MG63 (cell line): Measurements from ENCODE around the gene URB1. TPM values are rescaled to one million over a fixed set of nuclear protein-coding genes. Genes with fewer than 3 reads are reported as not detected.
A peak's percentile ranks its signal among the peaks of the same experiment; 100 is the strongest.
"Not testable (repeated sequence)": the region's sequence is repeated elsewhere in the genome, so short reads cannot be mapped to it uniquely, and the experiment has no call there.

Experiments used
- DNase-seq: peaks from one replicate; pipeline ENCODE4 v3.0.0-alpha.2; 2020
- H3K27me3 ChIP-seq: fragments of 250-450 bp; sonication (Bioruptor Pico); 2 replicates; pipeline ENCODE4 v1.5.1; 2020; ENCODE audit warnings: mild to moderate bottlenecking, moderate library complexity
- H3K36me3 ChIP-seq: fragments of 250-450 bp; sonication (Bioruptor Pico); 2 replicates; pipeline ENCODE4 v1.5.1; 2020; ENCODE audit warnings: mild to moderate bottlenecking, moderate library complexity
- H3K4me3 ChIP-seq: fragments of 250-450 bp; sonication (Bioruptor Pico); 2 replicates; pipeline ENCODE4 v1.5.1; 2020; ENCODE audit warnings: mild to moderate bottlenecking, moderate library complexity
- H3K9me3 ChIP-seq: fragments of 250-450 bp; sonication (Bioruptor Pico); 2 replicates; pipeline ENCODE4 v1.5.1; 2020; ENCODE audit warnings: mild to moderate bottlenecking, moderate library complexity
- total RNA-seq: library from RNA; depleted of rRNA; stranded (reverse); fragments of >200 nt; shearing (Covaris generic); gene quantifications from 2 replicates; pipeline ENCODE4 v1.2.3, GENCODE V29; 2014; ENCODE audit warnings: low replicate concordance

URB1 gene
- total RNA-seq, 1 experiment from 2014 or later, result 15.9 TPM

DNA sequence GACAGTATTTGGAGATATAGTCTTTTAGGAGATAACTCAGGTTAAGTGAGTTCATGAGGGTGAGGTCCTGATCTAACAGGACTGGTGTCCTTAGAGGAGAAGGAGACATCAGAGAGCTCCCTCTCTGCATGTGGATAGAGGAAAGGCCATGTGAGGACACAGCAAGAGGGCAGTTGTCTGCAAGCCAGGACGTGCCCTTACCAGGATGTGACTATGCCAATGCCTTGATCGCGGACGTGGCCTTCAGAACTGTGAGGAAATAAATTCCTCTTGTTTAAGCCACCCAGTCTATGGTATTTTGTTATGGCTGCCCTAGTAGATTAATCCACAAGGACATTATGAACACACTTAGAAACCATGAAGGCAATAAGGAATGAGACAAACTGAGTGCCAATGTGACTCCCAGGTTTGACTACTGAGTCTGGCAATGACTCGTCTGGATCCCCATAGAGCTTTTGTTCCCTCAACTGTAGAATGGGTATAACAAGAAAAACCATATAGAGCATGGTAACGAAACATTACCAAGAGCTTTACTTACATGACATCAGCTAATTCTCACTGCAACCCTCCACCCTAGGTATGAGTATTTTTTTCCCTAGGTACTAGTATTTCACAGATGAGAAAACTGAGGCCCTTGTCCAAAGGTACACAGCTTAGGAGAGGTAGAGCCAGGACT lies 6.5 kb downstream of the URB1 start:
- Histone ChIP-seq H3K27me3 (no peaks in the 10 kb centered on the region), H3K4me3 (no peak overlapping the region), H3K36me3 (peaks cover 62% of the 10 kb centered on the region), H3K9me3 (no peaks in the 10 kb centered on the region)
- DNase-seq, result peak; percentile 27

DNA sequence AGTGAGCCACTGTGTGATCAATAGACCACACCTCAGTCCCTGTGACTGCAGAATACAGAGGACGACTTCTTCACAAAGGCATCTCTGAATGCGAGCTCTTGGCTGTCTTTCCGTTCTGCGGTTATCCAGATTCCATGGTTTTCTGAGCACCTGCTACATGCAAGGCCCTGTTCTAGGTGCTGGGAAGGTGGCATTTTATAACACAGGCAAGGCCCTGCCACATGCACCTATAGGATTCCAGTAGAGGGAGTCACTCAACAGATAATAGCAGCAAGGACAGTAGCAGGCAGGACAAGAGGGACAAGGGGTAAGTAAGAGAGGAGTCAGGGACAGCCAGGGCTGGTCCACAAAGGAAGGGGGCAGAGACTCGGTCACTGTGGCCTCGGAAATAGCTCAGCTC lies 9.0 kb downstream of the URB1 start:
- Histone ChIP-seq H3K36me3 (peaks cover 62% of the 10 kb centered on the region), H3K27me3 (no peaks in the 10 kb centered on the region), H3K4me3 (no peak overlapping the region), H3K9me3 (no peaks in the 10 kb centered on the region)
- DNase-seq, result no peak

DNA sequence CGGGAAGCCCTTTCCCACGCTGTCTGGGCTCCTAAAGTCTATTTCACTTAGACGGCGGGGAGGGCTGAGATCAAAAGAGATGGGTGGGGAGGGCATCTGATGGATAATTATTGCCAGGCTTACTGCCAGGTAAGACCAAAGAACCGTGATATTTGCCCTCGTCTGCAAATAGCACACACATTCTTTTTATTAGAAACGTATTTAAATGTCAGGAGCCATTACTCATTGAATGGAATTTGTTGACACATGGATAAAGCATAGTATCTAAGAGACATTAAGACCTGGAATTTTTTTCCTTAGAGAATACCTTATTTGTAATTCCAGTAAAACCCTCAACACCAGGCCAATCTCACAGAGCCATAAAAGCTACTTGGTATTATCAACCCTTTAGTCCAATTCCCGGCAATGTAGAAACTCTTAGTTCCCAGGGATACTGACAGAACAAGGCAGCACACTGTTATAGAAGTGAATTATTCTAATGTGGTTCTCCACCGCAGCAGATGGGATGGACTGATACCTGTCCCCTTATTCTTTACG lies 10.6 kb downstream of the URB1 start:
- Histone ChIP-seq H3K9me3 (no peaks in the 10 kb centered on the region), H3K36me3 (peaks cover 69% of the 10 kb centered on the region), H3K4me3 (no peak overlapping the region), H3K27me3 (no peaks in the 10 kb centered on the region)
- DNase-seq, result no peak

DNA sequence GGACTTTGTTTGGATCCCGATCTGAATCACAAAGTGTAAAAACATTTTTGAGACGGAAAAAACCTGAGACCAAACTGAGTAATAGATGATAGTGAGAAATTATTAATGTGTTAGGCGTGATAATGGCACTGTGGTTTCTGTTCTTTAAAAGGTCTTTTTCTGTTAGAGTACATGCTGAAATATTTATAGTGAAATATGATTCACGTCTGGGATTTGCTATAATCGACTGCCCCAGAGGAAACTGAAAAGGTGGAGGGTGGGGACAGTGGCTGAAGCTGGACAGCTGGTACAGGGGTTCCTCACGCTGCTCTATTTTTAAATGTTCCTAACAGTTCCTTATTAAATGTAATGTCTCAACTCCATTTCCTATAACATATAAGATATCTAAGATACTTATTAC lies 11.2 kb downstream of the URB1 start:
- no peak for DNase-seq
- Histone ChIP-seq H3K9me3 (no peaks in the 10 kb centered on the region), H3K4me3 (no peak overlapping the region), H3K27me3 (no peaks in the 10 kb centered on the region), H3K36me3 (peaks cover 71% of the 10 kb centered on the region)

DNA sequence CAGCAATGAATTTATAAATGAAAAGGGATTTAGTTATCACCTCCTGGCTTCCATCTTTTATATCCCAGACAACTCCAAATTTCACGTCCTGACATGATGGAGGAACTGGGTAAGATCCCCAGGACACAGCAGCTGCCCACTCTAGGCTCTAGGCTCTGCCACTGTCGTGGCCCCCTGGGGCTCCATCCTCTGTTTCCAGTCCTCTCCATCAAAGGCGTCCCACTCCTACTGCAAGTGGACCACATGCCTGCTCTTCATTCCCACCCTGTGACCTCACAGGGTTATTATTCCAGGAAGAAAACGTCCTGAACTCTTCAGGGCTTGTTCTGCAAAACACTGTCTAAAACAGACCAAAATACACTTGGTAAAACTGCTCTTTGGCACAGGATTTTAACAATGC lies 11.9 kb downstream of the URB1 start:
- no peak overlapping the region for H3K4me3 ChIP-seq
- no peaks in the 10 kb centered on the region for H3K9me3 ChIP-seq
- DNase-seq, result no peak
- no peaks in the 10 kb centered on the region for H3K27me3 ChIP-seq
- H3K36me3 ChIP-seq, result peaks cover 72% of the 10 kb centered on the region

DNA sequence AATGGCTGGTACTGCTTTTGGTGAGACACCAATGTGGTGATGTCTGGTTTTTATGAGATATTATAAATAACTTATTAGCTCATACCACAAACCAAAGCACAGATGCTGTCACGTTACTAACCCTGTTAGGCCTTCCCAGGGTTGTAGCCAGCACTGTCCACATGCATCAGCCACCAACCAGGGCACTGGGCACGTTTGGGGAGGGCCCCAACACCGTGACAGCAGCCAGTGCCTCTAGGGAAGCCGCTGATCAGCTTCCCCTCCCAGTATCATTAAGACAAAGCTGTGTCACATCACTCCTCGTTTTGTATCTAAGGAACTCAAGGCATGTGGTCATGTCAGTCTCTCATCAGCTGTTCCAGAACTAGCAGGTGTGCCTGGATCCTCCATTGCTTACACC lies 13.9 kb downstream of the URB1 start:
- Histone ChIP-seq H3K36me3 (peaks cover 75% of the 10 kb centered on the region), H3K27me3 (no peaks in the 10 kb centered on the region), H3K9me3 (no peaks in the 10 kb centered on the region), H3K4me3 (no peak overlapping the region)
- DNase-seq, result no peak

DNA sequence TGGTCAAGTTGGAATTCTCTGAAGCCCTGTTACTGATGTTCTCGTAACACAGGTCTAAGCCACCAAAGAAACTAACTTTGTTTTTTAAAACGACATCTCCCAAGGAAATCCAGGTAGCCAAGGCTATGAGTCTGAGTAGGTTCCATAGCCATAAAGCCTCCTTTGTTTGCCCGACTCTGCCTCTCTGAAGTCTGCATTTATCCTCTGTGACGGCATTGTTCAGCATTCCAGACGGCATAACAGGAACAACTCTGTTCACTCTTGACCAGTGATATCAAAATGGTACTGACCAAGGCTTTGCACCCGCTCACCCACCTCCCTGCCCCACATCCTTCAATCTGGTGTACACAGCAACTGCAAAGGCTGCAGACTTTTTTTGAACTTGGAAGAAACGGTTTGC lies 14.8 kb downstream of the URB1 start:
- peaks cover 76% of the 10 kb centered on the region for H3K36me3 ChIP-seq
- no peaks in the 10 kb centered on the region for H3K27me3 ChIP-seq
- no peak for DNase-seq

DNA sequence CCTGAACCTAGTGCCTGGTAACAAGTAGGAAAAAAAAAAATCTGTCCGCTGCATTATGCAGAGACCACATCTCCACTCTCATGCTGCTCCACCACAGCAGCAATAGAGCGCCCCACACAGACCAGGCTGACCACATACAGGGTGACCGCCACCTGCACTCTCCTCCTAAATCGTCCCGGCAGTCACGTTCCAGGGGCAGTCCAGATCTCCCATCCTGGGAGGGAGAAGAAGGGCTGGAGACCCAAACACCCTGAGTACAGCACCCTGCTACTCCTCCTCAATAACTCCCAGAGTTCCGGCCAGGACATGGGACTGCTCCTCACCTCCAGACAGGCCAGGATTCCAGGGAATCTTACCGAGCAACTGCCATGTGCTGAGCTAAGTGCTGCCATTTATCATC lies 15.3 kb downstream of the URB1 start:
- no peak for DNase-seq
- no peaks in the 10 kb centered on the region for H3K9me3 ChIP-seq
- H3K27me3 ChIP-seq, result no peaks in the 10 kb centered on the region
- H3K4me3 ChIP-seq, result no peak overlapping the region
- peaks cover 73% of the 10 kb centered on the region for H3K36me3 ChIP-seq

More for the DNA sequence above, 14.8 kb downstream of the URB1 start:
- H3K9me3 ChIP-seq, result no peaks in the 10 kb centered on the region
- H3K4me3 ChIP-seq, result no peak overlapping the region

DNA sequence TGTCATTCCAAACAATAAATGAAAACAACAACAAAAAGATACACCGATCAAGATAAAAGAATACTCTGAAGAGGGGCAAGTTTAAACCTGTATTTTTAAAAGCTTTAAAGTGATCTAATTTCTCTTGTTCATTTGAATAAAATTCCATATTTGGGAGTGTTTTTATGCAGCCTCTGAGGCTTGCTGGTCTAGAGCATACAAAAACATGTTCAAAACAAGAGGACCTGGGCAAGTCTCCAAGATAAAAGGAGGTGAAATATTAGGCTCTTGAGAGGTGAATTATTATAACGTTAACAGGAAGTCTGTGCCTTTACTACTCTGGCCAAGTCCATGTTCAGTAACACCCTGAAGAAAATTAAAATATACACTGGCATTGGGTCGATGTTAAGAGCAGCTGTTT lies 20.1 kb downstream of the URB1 start:
- Histone ChIP-seq H3K4me3 (no peak overlapping the region), H3K36me3 (peaks cover 75% of the 10 kb centered on the region), H3K27me3 (no peaks in the 10 kb centered on the region), H3K9me3 (no peaks in the 10 kb centered on the region)
- DNase-seq, result no peak

DNA sequence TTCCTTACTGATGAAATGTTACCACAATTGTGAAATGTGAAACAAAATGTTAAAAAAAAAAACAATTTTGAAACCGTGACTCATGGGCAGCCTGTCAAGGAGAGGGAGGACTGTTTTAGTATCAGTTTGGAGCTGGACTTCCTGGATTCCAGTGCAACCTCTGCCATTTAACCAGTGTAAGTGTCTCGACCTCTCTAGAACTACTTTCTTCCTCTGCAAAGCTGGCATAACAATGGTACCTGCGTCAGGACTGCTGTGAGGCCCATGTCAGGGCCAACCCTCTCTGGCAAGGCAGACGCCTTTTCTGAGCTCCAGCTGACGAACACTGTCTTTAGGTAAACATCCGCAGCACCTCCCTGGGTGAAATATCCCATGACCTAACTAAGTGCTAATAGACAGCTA lies 20.9 kb downstream of the URB1 start:
- Histone ChIP-seq H3K9me3 (no peaks in the 10 kb centered on the region), H3K27me3 (no peaks in the 10 kb centered on the region), H3K36me3 (peaks cover 79% of the 10 kb centered on the region), H3K4me3 (no peak overlapping the region)
- no peak for DNase-seq

DNA sequence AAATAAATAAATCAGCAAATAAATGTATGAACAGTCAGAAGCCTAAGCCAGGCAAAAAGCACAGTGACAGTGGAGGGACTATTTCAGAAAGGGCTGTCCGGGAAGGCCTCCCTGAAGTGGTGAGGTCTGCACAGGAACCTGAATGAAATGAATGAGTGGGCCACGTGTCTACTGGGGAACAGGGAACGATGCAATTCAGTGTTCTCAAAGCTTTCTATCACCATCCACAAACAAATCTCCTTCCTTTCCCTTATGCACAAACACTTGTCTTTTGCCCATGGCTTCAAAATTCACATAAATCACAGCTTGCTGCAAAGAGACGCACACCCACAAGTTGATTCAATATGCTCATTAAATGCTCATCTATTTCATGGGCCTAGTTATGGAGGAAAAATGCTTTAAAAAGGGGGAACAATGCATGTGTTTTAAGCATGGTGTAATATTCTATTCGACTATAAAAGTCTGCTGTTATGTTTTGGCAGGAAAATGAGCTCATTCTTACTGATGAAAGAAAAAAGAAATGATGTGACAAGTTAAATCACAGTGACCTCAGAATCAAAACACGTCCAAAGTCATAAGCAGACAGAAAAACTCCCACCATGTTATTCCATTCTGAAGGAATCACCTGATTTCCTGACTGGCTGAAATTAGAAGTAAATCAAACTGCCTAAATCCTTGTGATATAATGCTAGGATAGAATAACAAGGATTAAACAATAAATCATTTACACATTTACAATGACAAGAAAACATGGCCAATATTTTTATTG lies 21.6 kb downstream of the URB1 start:
- no peak for DNase-seq
- Histone ChIP-seq H3K36me3 (peaks cover 86% of the 10 kb centered on the region), H3K27me3 (no peaks in the 10 kb centered on the region), H3K9me3 (no peaks in the 10 kb centered on the region), H3K4me3 (no peak overlapping the region)

DNA sequence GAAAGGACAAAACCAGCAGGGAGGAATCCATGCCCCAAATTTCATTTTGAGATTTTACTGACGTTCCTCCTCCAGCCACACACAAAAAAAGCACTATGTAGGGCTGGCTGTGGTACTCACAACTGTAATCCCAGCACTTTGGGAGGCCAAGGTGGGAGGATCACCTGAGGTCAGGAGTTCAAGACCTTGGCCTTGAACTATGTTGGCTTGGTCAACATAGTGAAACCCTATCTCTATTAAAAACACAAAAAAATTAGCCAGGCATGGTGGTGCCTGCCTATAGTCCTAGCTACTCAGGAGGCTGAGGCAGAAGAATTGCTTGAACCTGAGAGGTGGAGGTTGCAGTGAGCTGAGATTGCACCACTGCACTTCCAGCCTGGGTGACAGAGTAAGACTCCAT lies 23.9 kb downstream of the URB1 start:
- H3K4me3 ChIP-seq, H3K9me3 ChIP-seq, DNase-seq, H3K27me3 ChIP-seq: not testable (repeated sequence)
- peaks cover 88% of the 10 kb centered on the region for H3K36me3 ChIP-seq

DNA sequence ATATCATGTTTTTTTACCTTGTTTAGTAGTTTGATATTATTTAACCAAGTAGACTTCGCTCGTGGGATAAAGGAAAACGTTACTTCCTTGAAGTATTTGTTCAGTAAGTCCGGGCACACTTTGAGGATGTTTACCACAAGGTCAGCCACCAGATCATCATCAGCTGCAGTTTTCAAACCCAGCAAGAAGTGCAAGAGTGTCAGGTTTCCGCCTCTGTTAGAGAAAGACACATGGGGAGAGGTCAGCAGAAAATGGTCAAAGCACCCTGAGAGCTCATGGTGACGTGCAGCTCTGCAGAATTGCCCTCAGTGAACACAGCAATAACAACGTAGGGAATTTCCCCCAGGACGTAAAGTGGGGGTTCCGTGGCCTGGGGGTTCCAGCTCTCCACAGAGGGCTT lies 24.4 kb downstream of the URB1 start:
- Histone ChIP-seq H3K27me3 (no peaks in the 10 kb centered on the region), H3K36me3 (peaks cover 83% of the 10 kb centered on the region), H3K4me3 (no peak overlapping the region), H3K9me3 (no peaks in the 10 kb centered on the region)
- no peak for DNase-seq

DNA sequence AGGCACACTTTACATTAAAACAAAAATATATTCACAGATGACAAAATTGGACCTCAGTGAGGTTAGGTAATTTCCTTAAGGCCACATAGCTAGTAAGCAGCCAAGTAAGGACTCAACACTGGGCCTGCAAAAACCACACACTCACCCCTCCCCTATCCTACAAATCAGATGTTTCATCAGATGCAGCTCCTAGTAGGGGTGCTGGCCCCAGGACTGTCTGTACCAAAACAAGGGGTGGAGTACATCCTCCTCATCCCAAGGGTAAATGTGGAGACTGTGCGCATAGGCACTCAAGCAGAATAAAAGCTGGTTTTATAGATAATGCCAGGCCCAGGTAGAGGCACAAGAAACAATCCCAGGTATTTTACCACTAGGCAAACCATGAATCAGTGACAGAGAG lies 25.7 kb downstream of the URB1 start:
- Histone ChIP-seq H3K27me3 (no peaks in the 10 kb centered on the region), H3K36me3 (peaks cover 78% of the 10 kb centered on the region), H3K4me3 (no peak overlapping the region), H3K9me3 (no peaks in the 10 kb centered on the region)
- DNase-seq, result no peak

DNA sequence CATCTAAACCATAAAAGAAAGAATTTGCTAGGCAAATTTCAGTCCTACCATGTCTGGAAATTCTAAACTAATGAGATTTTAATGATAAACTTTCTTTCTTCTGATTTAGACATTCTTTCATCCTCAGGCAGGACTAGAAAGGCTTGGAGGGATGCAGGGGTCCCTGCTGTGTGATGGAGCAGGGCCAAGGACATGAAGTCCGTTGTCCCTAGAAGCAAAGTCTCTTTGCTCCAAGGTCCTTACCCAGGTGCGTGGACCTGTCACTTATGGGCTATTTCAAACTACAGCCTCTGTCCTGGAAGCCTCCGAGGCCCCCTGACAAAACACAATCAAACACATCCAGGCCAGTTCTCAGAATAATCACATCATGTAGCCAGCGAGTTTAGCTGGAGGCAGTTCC lies 26.6 kb downstream of the URB1 start:
- H3K27me3 ChIP-seq, result no peaks in the 10 kb centered on the region
- no peak for DNase-seq
- H3K9me3 ChIP-seq, result no peaks in the 10 kb centered on the region
- no peak overlapping the region for H3K4me3 ChIP-seq
- peaks cover 76% of the 10 kb centered on the region for H3K36me3 ChIP-seq

DNA sequence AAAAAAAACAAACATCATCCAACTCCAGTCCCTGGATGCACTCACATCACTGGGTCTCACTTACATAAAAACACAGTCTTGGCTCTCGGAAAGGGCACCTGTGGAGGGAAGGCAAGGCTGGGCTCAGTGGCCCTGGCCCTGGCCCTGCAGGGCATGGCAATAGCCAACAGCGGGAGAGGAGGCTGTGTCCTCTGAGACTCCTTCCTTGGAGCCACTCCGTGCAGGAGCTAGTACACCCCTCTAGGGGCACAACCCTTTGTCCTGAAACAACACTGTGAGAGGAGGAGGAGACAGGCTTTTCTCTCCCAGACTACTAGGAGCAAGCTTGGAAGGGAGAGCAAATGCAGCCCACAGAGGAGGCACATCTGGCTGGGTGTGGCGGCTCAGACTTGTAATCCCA lies 28.0 kb downstream of the URB1 start:
- no peak for DNase-seq
- Histone ChIP-seq H3K27me3 (no peaks in the 10 kb centered on the region), H3K4me3 (no peak overlapping the region), H3K36me3 (peaks cover 76% of the 10 kb centered on the region), H3K9me3 (no peaks in the 10 kb centered on the region)

DNA sequence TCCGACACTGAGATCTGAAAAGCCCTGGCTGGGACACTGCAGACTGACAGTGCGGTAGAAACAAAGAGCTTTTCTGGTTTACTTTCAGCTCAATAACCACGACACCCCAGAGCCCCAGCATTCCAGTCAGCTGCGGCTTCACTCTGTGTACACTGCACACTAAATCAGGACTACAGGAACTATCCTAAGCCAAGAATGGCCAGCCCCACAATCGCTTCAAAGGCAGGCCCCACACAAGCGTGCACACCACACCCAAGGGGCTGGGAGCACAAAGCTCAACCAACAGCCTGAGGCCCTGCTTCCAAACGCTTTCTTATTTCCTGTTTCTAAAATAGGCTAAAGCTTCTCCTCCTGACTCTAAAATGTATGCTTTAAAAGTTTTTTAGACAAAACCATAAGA lies 28.4 kb downstream of the URB1 start:
- Histone ChIP-seq H3K9me3 (no peaks in the 10 kb centered on the region), H3K4me3 (no peak overlapping the region), H3K27me3 (no peaks in the 10 kb centered on the region), H3K36me3 (peaks cover 78% of the 10 kb centered on the region)
- DNase-seq, result no peak

DNA sequence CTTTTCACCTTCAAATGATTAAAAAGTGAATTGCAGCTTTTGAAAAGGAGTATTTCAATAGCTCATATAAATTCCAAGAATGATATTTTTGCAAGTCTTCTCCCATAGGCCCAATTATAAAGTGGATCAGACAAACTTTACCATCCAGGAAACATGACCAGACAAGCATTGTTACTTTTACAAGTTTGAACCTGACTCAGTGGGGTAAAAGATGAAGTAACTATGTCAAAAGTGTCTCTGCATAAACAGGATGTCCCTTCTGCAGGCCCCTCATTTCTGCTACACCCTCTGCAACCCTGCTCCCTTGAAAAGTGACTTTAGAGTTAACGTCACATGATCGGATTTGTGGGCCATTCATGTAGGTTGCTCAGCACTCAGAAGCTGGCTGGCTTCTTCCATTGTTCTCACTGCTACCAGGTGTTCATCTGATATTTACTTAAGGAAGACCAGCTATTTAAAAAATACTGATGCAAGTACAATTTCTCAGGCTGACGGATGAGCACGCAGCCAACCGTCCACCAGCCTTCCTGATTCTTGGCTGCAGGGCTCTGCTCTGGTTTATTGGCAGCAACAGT lies 32.3 kb downstream of the URB1 start:
- DNase-seq, result no peak
- Histone ChIP-seq H3K9me3 (no peaks in the 10 kb centered on the region), H3K27me3 (no peaks in the 10 kb centered on the region), H3K4me3 (no peak overlapping the region), H3K36me3 (peaks cover 69% of the 10 kb centered on the region)
